DMS114 treated with DMSO at 0.1 percent for 48 hours (cell line): ENCODE data around the gene AKAP11.

Experiments
- DNase-seq: peaks from one replicate; lab custom pipeline; 2025; ENCODE audit not compliant: unreplicated experiment; lab: John Stamatoyannopoulos, UW

Gene AKAP11

GRCh38 chr13:42271337-42272114 lies 426 bp upstream of the AKAP11 start:
- DNase-seq = peak; percentile 74

- DNase-seq = no peak
These were observed 838 bp downstream of the AKAP11 start for GRCh38 chr13:42272804-42273175.

- no peak for DNase-seq
These were observed 2.6 kb downstream of the AKAP11 start for GRCh38 chr13:42274386-42275097.

- DNase-seq = no peak
These were observed 3.1 kb downstream of the AKAP11 start for GRCh38 chr13:42275098-42275471.

- DNase-seq = no peak
These were observed 3.6 kb downstream of the AKAP11 start for GRCh38 chr13:42275506-42275905.

- DNase-seq = no peak
These were observed 4.7 kb downstream of the AKAP11 start for GRCh38 chr13:42276683-42277082.

- peak; percentile 38 for DNase-seq
These were observed 5.8 kb downstream of the AKAP11 start for GRCh38 chr13:42277618-42278276.

- DNase-seq = no peak
These were observed 7.1 kb downstream of the AKAP11 start for GRCh38 chr13:42279080-42279479.

- no peak for DNase-seq
These were observed 8.0 kb downstream of the AKAP11 start for GRCh38 chr13:42279986-42280385.

GRCh38 chr13:42280537-42280936 lies 8.6 kb downstream of the AKAP11 start:
- no peak for DNase-seq

- DNase-seq = no peak
These were observed 11.6 kb downstream of the AKAP11 start for GRCh38 chr13:42283574-42283973.

- DNase-seq = no peak
These were observed 12.1 kb downstream of the AKAP11 start for GRCh38 chr13:42284068-42284467.

GRCh38 chr13:42298392-42298791 lies 26.4 kb downstream of the AKAP11 start:
- DNase-seq = no peak

GRCh38 chr13:42305503-42305902 lies 33.6 kb downstream of the AKAP11 start:
- DNase-seq = no peak

- DNase-seq = no peak
These were observed 35.5 kb downstream of the AKAP11 start for GRCh38 chr13:42307461-42307860.

- DNase-seq = no peak
These were observed 41.0 kb downstream of the AKAP11 start for GRCh38 chr13:42312817-42313431.

- DNase-seq = no peak
These were observed 46.6 kb downstream of the AKAP11 start for GRCh38 chr13:42318570-42318969.

GRCh38 chr13:42320375-42320787 lies 48.4 kb downstream of the AKAP11 start:
- DNase-seq = no peak

GRCh38 chr13:42322806-42323205 lies 50.9 kb downstream of the AKAP11 start:
- DNase-seq = no peak

- DNase-seq = no peak
These were observed 52.8 kb downstream of the AKAP11 start for GRCh38 chr13:42324704-42325103.

- DNase-seq = no peak
These were observed 55.8 kb downstream of the AKAP11 start for GRCh38 chr13:42327725-42328124.

GRCh38 chr13:42328672-42329071 lies 56.7 kb downstream of the AKAP11 start:
- DNase-seq = no peak
